BLaER1 (cell line): ENCODE measurements around the gene PLAAT4.
"Not testable (repeated sequence)": the region's sequence is repeated elsewhere in the genome, so short reads cannot be mapped to it uniquely, and the experiment has no call there.

ENCODE experiments used
- H3K27ac ChIP-seq: shearing (Covaris generic); formaldehyde crosslinking; 2 replicates; pipeline ENCODE4 v1.8.1; 2022
- H3K27me3 ChIP-seq: shearing (Covaris generic); formaldehyde crosslinking; 2 replicates; pipeline ENCODE4 v1.8.1; 2022
- H3K36me3 ChIP-seq: shearing (Covaris generic); formaldehyde crosslinking; 2 replicates; pipeline ENCODE4 v1.8.1; 2022
- H3K4me1 ChIP-seq: shearing (Covaris generic); formaldehyde crosslinking; 2 replicates; pipeline ENCODE4 v1.8.1; 2022
- H3K4me2 ChIP-seq: shearing (Covaris generic); formaldehyde crosslinking; 2 replicates; pipeline ENCODE4 v1.8.1; 2022
- H3K4me3 ChIP-seq: shearing (Covaris generic); formaldehyde crosslinking; 2 replicates; pipeline ENCODE4 v1.8.1; 2022
- H3K9ac ChIP-seq: shearing (Covaris generic); formaldehyde crosslinking; 2 replicates; pipeline ENCODE4 v1.8.1; 2022
- H3K9me3 ChIP-seq: shearing (Covaris generic); formaldehyde crosslinking; 2 replicates; pipeline ENCODE4 v1.8.1; 2022
- H4K20me1 ChIP-seq: shearing (Covaris generic); formaldehyde crosslinking; 2 replicates; pipeline ENCODE4 v1.8.1; 2022
- Cebpa-rat ChIP-seq: shearing (Covaris generic); IDR thresholded peaks from 2 replicates; pipeline ENCODE4 v1.8.1; 2022

The PLAAT4 gene

GRCh38 chr11:63535734-63536133 is 874 bp upstream of the PLAAT4 start:
- H3K4me1 ChIP-seq, result peaks cover 66% of the 10 kb centered on the region
- no peak overlapping the region for H3K9ac ChIP-seq
- H3K4me3 ChIP-seq, result no peak overlapping the region
- no peak for TF ChIP-seq Cebpa-rat
- H4K20me1 ChIP-seq, result no peaks in the 10 kb centered on the region
- no peaks in the 10 kb centered on the region for H3K36me3 ChIP-seq
- H3K4me2 ChIP-seq, result peak overlapping the region; percentile 98
- H3K27ac ChIP-seq, result no peak overlapping the region
- H3K27me3 ChIP-seq, result no peaks in the 10 kb centered on the region
- no peaks in the 10 kb centered on the region for H3K9me3 ChIP-seq

GRCh38 chr11:63537293-63538101 is 889 bp downstream of the PLAAT4 start:
- Histone ChIP-seq H3K4me3 (peak overlapping the region; percentile 64), H3K4me1 (peaks cover 50% of the 10 kb centered on the region), H3K4me2 (peak overlapping the region; percentile 98)

GRCh38 chr11:63542506-63542905 is 5.9 kb downstream of the PLAAT4 start:
- H3K4me2 ChIP-seq, H3K9ac ChIP-seq, H3K36me3 ChIP-seq, H4K20me1 ChIP-seq, H3K27me3 ChIP-seq, H3K4me3 ChIP-seq, H3K27ac ChIP-seq, H3K9me3 ChIP-seq: not testable (repeated sequence)
- H3K4me1 ChIP-seq, result peaks cover 36% of the 10 kb centered on the region

More at GRCh38 chr11:63537293-63538101, 889 bp downstream of the PLAAT4 start:
- Histone ChIP-seq H4K20me1 (no peaks in the 10 kb centered on the region), H3K36me3 (no peaks in the 10 kb centered on the region), H3K9ac (peak overlapping the region; percentile 77), H3K9me3 (no peaks in the 10 kb centered on the region), H3K27me3 (no peaks in the 10 kb centered on the region), H3K27ac (peak overlapping the region; percentile 80)
- TF ChIP-seq Cebpa-rat, result no peak

GRCh38 chr11:63543711-63544110 is 7.1 kb downstream of the PLAAT4 start:
- Histone ChIP-seq H4K20me1 (no peaks in the 10 kb centered on the region), H3K27me3 (no peaks in the 10 kb centered on the region), H3K27ac (no peak overlapping the region), H3K4me1 (peaks cover 25% of the 10 kb centered on the region), H3K4me2 (peak overlapping the region; percentile 40), H3K4me3 (no peak overlapping the region), H3K9me3 (no peaks in the 10 kb centered on the region), H3K36me3 (peaks cover 9% of the 10 kb centered on the region; the same call in 1 of the 2 replicates), H3K9ac (no peak overlapping the region)
- no peak for TF ChIP-seq Cebpa-rat

- H3K9ac ChIP-seq, result no peak overlapping the region
- H3K9me3 ChIP-seq, result no peaks in the 10 kb centered on the region
- H3K27me3 ChIP-seq, result no peaks in the 10 kb centered on the region
- no peaks in the 10 kb centered on the region for H4K20me1 ChIP-seq
- H3K4me1 ChIP-seq, result peaks cover 25% of the 10 kb centered on the region
- peaks cover 9% of the 10 kb centered on the region; the same call in 1 of the 2 replicates for H3K36me3 ChIP-seq
- H3K4me3 ChIP-seq, result no peak overlapping the region
- TF ChIP-seq Cebpa-rat, result no peak
- H3K27ac ChIP-seq, result no peak overlapping the region
- no peak overlapping the region for H3K4me2 ChIP-seq
Observed at GRCh38 chr11:63547061-63547460, 10.5 kb downstream of the PLAAT4 start.

DNA sequence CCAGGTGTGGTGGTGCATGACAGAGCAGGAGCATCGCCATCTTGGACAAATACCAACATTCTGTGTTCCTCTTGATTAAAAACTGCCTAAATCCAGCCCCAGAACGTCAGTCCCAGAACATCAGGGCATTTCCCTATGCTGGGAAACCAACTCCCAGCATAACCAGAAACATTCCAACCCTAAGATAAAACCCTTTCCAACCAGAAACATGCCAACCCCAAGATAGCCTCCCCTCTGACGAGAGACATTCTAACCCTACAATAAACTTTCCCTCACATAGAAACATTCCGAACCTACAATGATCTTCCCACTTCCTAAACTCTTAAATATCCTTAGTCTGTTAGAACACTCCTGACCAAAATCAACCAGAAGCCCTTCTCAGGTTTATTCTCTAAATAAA is 11.6 kb downstream of the PLAAT4 start:
- Histone ChIP-seq H3K4me2 (no peak overlapping the region), H3K4me3 (no peak overlapping the region), H4K20me1 (no peaks in the 10 kb centered on the region), H3K36me3 (peaks cover 9% of the 10 kb centered on the region; the same call in 1 of the 2 replicates), H3K27me3 (no peaks in the 10 kb centered on the region), H3K9ac (no peak overlapping the region), H3K9me3 (no peaks in the 10 kb centered on the region), H3K27ac (no peak overlapping the region), H3K4me1 (peaks cover 30% of the 10 kb centered on the region)
- no peak for TF ChIP-seq Cebpa-rat

DNA sequence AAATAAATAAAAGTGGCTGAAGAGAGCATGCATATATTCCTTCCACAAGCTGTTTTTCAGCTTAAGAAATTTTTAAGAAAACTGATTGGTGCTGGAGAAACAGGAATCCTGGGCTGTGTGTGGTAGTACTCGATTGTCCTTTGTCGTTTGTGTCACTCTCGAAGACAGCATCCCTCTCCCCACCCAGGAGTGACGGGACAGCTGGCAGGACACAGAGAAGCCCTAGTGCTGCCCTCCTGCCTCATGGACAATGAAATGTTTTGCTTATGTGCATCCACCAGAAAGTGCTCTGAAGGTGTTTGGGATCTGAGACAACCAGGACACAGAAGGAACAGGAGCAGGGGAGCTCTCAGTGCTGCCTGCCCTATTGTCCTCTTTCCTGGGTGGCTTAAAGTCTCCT is 12.8 kb downstream of the PLAAT4 start:
- no peak for TF ChIP-seq Cebpa-rat
- no peaks in the 10 kb centered on the region for H4K20me1 ChIP-seq
- H3K36me3 ChIP-seq, result peaks cover 8% of the 10 kb centered on the region; the same call in 1 of the 2 replicates
- no peaks in the 10 kb centered on the region for H3K9me3 ChIP-seq
- no peak overlapping the region for H3K4me3 ChIP-seq
- H3K27ac ChIP-seq, result no peak overlapping the region
- H3K9ac ChIP-seq, result no peak overlapping the region
- H3K4me2 ChIP-seq, result no peak overlapping the region
- no peaks in the 10 kb centered on the region for H3K27me3 ChIP-seq
- H3K4me1 ChIP-seq, result peaks cover 30% of the 10 kb centered on the region

DNA sequence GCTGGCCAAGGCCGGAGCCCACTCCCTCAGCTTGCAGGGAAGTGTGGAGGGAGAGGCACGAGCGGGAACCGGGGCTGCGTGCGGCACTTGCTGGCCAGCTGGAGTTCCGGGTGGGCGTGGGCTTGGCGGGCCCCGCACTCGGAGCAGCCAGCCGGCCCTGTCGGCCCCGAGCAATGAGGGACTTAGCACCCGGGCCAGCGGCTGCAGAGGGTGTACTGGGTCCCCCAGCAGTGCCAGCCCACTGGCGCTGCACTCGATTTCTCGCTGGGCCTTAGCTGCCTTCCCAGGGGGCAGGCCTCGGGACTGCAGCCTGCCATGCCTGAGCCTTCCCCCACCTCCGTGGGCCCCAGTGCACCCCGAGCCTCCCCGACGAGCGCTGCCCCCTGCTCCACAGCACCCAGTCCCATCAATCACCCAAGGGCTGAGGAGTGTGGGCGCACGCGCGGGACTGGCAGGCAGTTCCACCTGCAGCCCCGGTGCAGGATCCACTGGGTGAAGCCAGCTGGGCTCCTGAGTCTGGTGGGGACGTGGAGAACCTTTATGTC is 13.6 kb downstream of the PLAAT4 start:
- H3K27me3 ChIP-seq, H3K27ac ChIP-seq, H3K36me3 ChIP-seq, H3K4me3 ChIP-seq, H4K20me1 ChIP-seq, H3K9ac ChIP-seq, H3K4me2 ChIP-seq, H3K9me3 ChIP-seq: not testable (repeated sequence)
- peaks cover 35% of the 10 kb centered on the region for H3K4me1 ChIP-seq

- Histone ChIP-seq H3K4me1 (peaks cover 25% of the 10 kb centered on the region), H3K4me2 (no peak overlapping the region), H3K9me3 (no peaks in the 10 kb centered on the region), H3K27ac (no peak overlapping the region), H4K20me1 (no peaks in the 10 kb centered on the region), H3K4me3 (no peak overlapping the region), H3K36me3 (no peaks in the 10 kb centered on the region), H3K27me3 (no peaks in the 10 kb centered on the region), H3K9ac (no peak overlapping the region)
- no peak for TF ChIP-seq Cebpa-rat
Observed at GRCh38 chr11:63551091-63551888, 14.7 kb downstream of the PLAAT4 start.

- no peaks in the 10 kb centered on the region for H4K20me1 ChIP-seq
- no peaks in the 10 kb centered on the region for H3K36me3 ChIP-seq
- peaks cover 25% of the 10 kb centered on the region for H3K4me1 ChIP-seq
- no peaks in the 10 kb centered on the region for H3K27me3 ChIP-seq
- no peak overlapping the region for H3K9ac ChIP-seq
- no peaks in the 10 kb centered on the region for H3K9me3 ChIP-seq
- H3K4me3 ChIP-seq, result no peak overlapping the region
- H3K27ac ChIP-seq, result no peak overlapping the region
- TF ChIP-seq Cebpa-rat, result no peak
- H3K4me2 ChIP-seq, result no peak overlapping the region
Observed at GRCh38 chr11:63551889-63552266, 15.3 kb downstream of the PLAAT4 start.
